ENCODE measurements around the gene RAB33A. TPM values are rescaled to one million over a fixed set of nuclear protein-coding genes. Genes with fewer than 3 reads are reported as not detected.

Gene RAB33A
- total and polyA plus RNA-seq, 4 donors = 0.13 to 0.61 (median 0.55) TPM

GRCh38 chrX:130155564-130155963 lies 16.2 kb upstream of the RAB33A start:
- Histone ChIP-seq H3K27me3 (ENCODE audit: control insufficient read depth in 4 of 4, insufficient read depth in 4 of 4, low read length in 3 of 4) (no peaks in the 10 kb centered on the region), H3K9ac (ENCODE audit: low read depth in 1 of 2, low read length in 2 of 2) (no peak overlapping the region), H3K36me3 (ENCODE audit: control insufficient read depth in 4 of 4, insufficient read depth in 3 of 4, low read depth in 1 of 4, low read length in 3 of 4) (peaks cover 0 to 2% (median 0%) of the 10 kb centered on the region in 4 donors), H3K4me3 (ENCODE audit: low read depth in 1 of 3, low read length in 3 of 3) (no peak overlapping the region), H3K4me1 (ENCODE audit: control insufficient read depth in 4 of 4, insufficient read depth in 4 of 4, low read length in 3 of 4) (peaks cover 0 to 1% (median 0%) of the 10 kb centered on the region in 4 donors), H3K9me3 (ENCODE audit: control insufficient read depth in 4 of 4, low read length in 3 of 4) (no peaks in the 10 kb centered on the region), H3K27ac (ENCODE audit: low read depth in 1 of 2, low read length in 2 of 2) (no peak overlapping the region)
- TF ChIP-seq RAD21 (IDR thresholded peaks at IDR 0.05) (no peak), FOXA2 (IDR thresholded peaks at IDR 0.05) (no peak), HNF4G (IDR thresholded peaks at IDR 0.05) (no peak), ATF3 (IDR thresholded peaks at IDR 0.05) (no peak), JUND (IDR thresholded peaks at IDR 0.05) (no peak), EGR1 (IDR thresholded peaks at IDR 0.05; ENCODE audit: low read depth in 2 of 2) (no peak), MAX (IDR thresholded peaks at IDR 0.05) (no peak), ZBTB33 (IDR thresholded peaks at IDR 0.05) (no peak), SP1 (IDR thresholded peaks at IDR 0.05) (no peak), TAF1 (conservative IDR thresholded peaks at IDR 0.05) (no peak), FOXA1 (IDR thresholded peaks at IDR 0.05) (no peak), CTCF (IDR thresholded peaks at IDR 0.05; ENCODE audit: low read depth, low read length, missing input control) (no peak), REST (IDR thresholded peaks at IDR 0.05) (no peak), YY1 (IDR thresholded peaks at IDR 0.05) (no peak), NR2F2 (IDR thresholded peaks at IDR 0.05) (no peak), GABPA (IDR thresholded peaks at IDR 0.05 in 1 of 2, conservative IDR thresholded peaks at IDR 0.05 in 1 of 2) (no peak), HNF4A (conservative IDR thresholded peaks at IDR 0.05) (no peak), RXRA (IDR thresholded peaks at IDR 0.05) (no peak)
- WGBS = 82% methylated on average over 2 of the region's 2 CpGs
- DNase-seq (ENCODE audit: low spot score) = no peak
